SJSA1 (cell line): ENCODE results near the gene PLA2G5. TPM values are rescaled to one million over a fixed set of nuclear protein-coding genes. Genes with fewer than 3 reads are reported as not detected.
"Not testable (repeated sequence)": the region's sequence is repeated elsewhere in the genome, so short reads cannot be mapped to it uniquely, and the experiment has no call there.

Experiments
- DNase-seq, 2 experiments: peaks; one replicate each; pipeline ENCODE4 v3.0.0-alpha.2; 2015 to 2020; ENCODE audit warnings: low spot score in 2 of 2, low read depth in 1 of 2
- H3K27ac ChIP-seq: fragments of 250-450 bp; sonication (Bioruptor Pico); 2 replicates; pipeline ENCODE4 v1.5.1; 2020; ENCODE audit warnings: mild to moderate bottlenecking, moderate library complexity
- H3K27me3 ChIP-seq: fragments of 250-450 bp; sonication (Bioruptor Pico); replicated peaks from 2 replicates; pipeline ENCODE4 v1.5.1; 2020; ENCODE audit warnings: mild to moderate bottlenecking, moderate library complexity
- H3K36me3 ChIP-seq: fragments of 250-450 bp; sonication (Bioruptor Pico); 2 replicates; pipeline ENCODE4 v1.5.1; 2020; ENCODE audit warnings: mild to moderate bottlenecking
- H3K4me1 ChIP-seq: fragments of 250-450 bp; sonication (Bioruptor Pico); replicated peaks from 2 replicates; pipeline ENCODE4 v1.6.1; 2021; ENCODE audit warnings: mild to moderate bottlenecking
- H3K4me3 ChIP-seq: fragments of 250-450 bp; sonication (Bioruptor Pico); 2 replicates; pipeline ENCODE4 v1.5.1; 2020; ENCODE audit warnings: mild to moderate bottlenecking
- H3K9me3 ChIP-seq: fragments of 250-450 bp; sonication (Bioruptor Pico); replicated peaks from 2 replicates; pipeline ENCODE4 v1.5.1; 2020; ENCODE audit warnings: mild to moderate bottlenecking
- total RNA-seq: library from RNA; depleted of rRNA; stranded (reverse); fragments of >200 nt; shearing (Covaris generic); gene quantifications from 2 replicates; pipeline ENCODE4 v1.2.3, GENCODE V29; 2014; rRNA removed

The PLA2G5 gene
- total RNA-seq = not detected in 2 replicates

- no peaks in the 10 kb centered on the region for H3K36me3 ChIP-seq
- H3K27ac ChIP-seq = no peak within 1 kb of the TSS
- no peaks in the 10 kb centered on the region for H3K4me1 ChIP-seq
- H3K4me3 ChIP-seq = no peak within 1 kb of the TSS
- H3K9me3 ChIP-seq = no peaks in the 10 kb centered on the region
- no peaks in the 10 kb centered on the region for H3K27me3 ChIP-seq
- DNase-seq = peak in 1 of 2 experiments; percentile 28
These were observed at the start of gene PLA2G5 for GRCh38 chr1:20069874-20070273. Gene PLA2G5, plus strand, starts transcription at chr1:20070194. Its CDS starts 14,637 bp downstream, at chr1:20084831.

- DNase-seq = no peak
- peaks cover 12% of the 10 kb centered on the region; the same call in 1 of the 2 replicates for H3K27me3 ChIP-seq
These were observed 41.9 kb upstream of the PLA2G5 start for GRCh38 chr1:20028125-20028524.

GRCh38 chr1:20028726-20029125, 41.3 kb upstream of the PLA2G5 start:
- Histone ChIP-seq H3K27ac (no peak overlapping the region), H3K9me3 (no peaks in the 10 kb centered on the region), H3K27me3 (peaks cover 12% of the 10 kb centered on the region; the same call in 1 of the 2 replicates)

More at GRCh38 chr1:20028125-20028524, 41.9 kb upstream of the PLA2G5 start:
- H3K36me3 ChIP-seq = no peaks in the 10 kb centered on the region
- no peaks in the 10 kb centered on the region for H3K4me1 ChIP-seq
- no peaks in the 10 kb centered on the region for H3K9me3 ChIP-seq
- no peak overlapping the region for H3K4me3 ChIP-seq
- H3K27ac ChIP-seq = no peak overlapping the region

GRCh38 chr1:20029178-20029912, 40.6 kb upstream of the PLA2G5 start:
- no peaks in the 10 kb centered on the region for H3K36me3 ChIP-seq
- no peak overlapping the region for H3K27ac ChIP-seq
- DNase-seq = no peak
- no peak overlapping the region for H3K4me3 ChIP-seq
- H3K27me3 ChIP-seq = peaks cover 12% of the 10 kb centered on the region; the same call in 1 of the 2 replicates
- H3K4me1 ChIP-seq = no peaks in the 10 kb centered on the region
- H3K9me3 ChIP-seq = no peaks in the 10 kb centered on the region

More at GRCh38 chr1:20028726-20029125, 41.3 kb upstream of the PLA2G5 start:
- H3K4me1 ChIP-seq = no peaks in the 10 kb centered on the region
- DNase-seq = no peak
- no peak overlapping the region for H3K4me3 ChIP-seq
- H3K36me3 ChIP-seq = no peaks in the 10 kb centered on the region

- not testable (repeated sequence) for H3K4me3 ChIP-seq, H3K4me1 ChIP-seq, DNase-seq, H3K9me3 ChIP-seq, H3K36me3 ChIP-seq, H3K27ac ChIP-seq
- H3K27me3 ChIP-seq = peaks cover 14% of the 10 kb centered on the region
These were observed 39.4 kb upstream of the PLA2G5 start for GRCh38 chr1:20030436-20031151.

GRCh38 chr1:20031161-20031560, 38.8 kb upstream of the PLA2G5 start:
- Histone ChIP-seq H3K27me3 (peaks cover 17% of the 10 kb centered on the region), H3K36me3 (no peaks in the 10 kb centered on the region), H3K4me3 (no peak overlapping the region), H3K4me1 (no peaks in the 10 kb centered on the region), H3K9me3 (no peaks in the 10 kb centered on the region), H3K27ac (no peak overlapping the region)
- no peak for DNase-seq

- H3K27ac ChIP-seq = no peak overlapping the region
- H3K36me3 ChIP-seq = no peaks in the 10 kb centered on the region
These were observed 38.2 kb upstream of the PLA2G5 start for GRCh38 chr1:20031836-20032235.

GRCh38 chr1:20032425-20032824, 37.6 kb upstream of the PLA2G5 start:
- no peaks in the 10 kb centered on the region for H3K9me3 ChIP-seq
- H3K27me3 ChIP-seq = peaks cover 12% of the 10 kb centered on the region
- no peak overlapping the region for H3K27ac ChIP-seq
- H3K36me3 ChIP-seq = no peaks in the 10 kb centered on the region
- no peaks in the 10 kb centered on the region for H3K4me1 ChIP-seq
- no peak for DNase-seq
- H3K4me3 ChIP-seq = no peak overlapping the region

More at GRCh38 chr1:20031836-20032235, 38.2 kb upstream of the PLA2G5 start:
- Histone ChIP-seq H3K4me3 (no peak overlapping the region), H3K27me3 (peaks cover 16% of the 10 kb centered on the region), H3K4me1 (no peaks in the 10 kb centered on the region), H3K9me3 (no peaks in the 10 kb centered on the region)
- no peak for DNase-seq

- H3K27ac ChIP-seq = no peak overlapping the region
- DNase-seq = no peak
- no peak overlapping the region for H3K4me3 ChIP-seq
- H3K27me3 ChIP-seq = peaks cover 12% of the 10 kb centered on the region
- no peaks in the 10 kb centered on the region for H3K36me3 ChIP-seq
- no peaks in the 10 kb centered on the region for H3K9me3 ChIP-seq
- no peaks in the 10 kb centered on the region for H3K4me1 ChIP-seq
These were observed 36.6 kb upstream of the PLA2G5 start for GRCh38 chr1:20033420-20033819.

GRCh38 chr1:20035114-20035513, 34.9 kb upstream of the PLA2G5 start:
- H3K27me3 ChIP-seq = peaks cover 9% of the 10 kb centered on the region
- H3K36me3 ChIP-seq = no peaks in the 10 kb centered on the region
- H3K9me3 ChIP-seq = no peaks in the 10 kb centered on the region
- no peaks in the 10 kb centered on the region for H3K4me1 ChIP-seq
- DNase-seq = no peak
- H3K4me3 ChIP-seq = no peak overlapping the region
- H3K27ac ChIP-seq = no peak overlapping the region

GRCh38 chr1:20037877-20038276, 32.1 kb upstream of the PLA2G5 start:
- no peak for DNase-seq
- no peaks in the 10 kb centered on the region for H3K9me3 ChIP-seq
- H3K27me3 ChIP-seq = peaks cover 5% of the 10 kb centered on the region; the same call in 1 of the 2 replicates
- no peaks in the 10 kb centered on the region for H3K36me3 ChIP-seq
- H3K4me3 ChIP-seq = no peak overlapping the region
- no peak overlapping the region for H3K27ac ChIP-seq
- H3K4me1 ChIP-seq = no peaks in the 10 kb centered on the region

- Histone ChIP-seq H3K4me3 (no peak overlapping the region), H3K36me3 (no peaks in the 10 kb centered on the region), H3K27me3 (no peaks in the 10 kb centered on the region), H3K4me1 (no peaks in the 10 kb centered on the region), H3K9me3 (no peaks in the 10 kb centered on the region), H3K27ac (no peak overlapping the region)
- no peak for DNase-seq
These were observed 22.9 kb upstream of the PLA2G5 start for GRCh38 chr1:20047096-20047495.

- H3K36me3 ChIP-seq = no peaks in the 10 kb centered on the region
- no peak overlapping the region for H3K27ac ChIP-seq
- no peaks in the 10 kb centered on the region for H3K9me3 ChIP-seq
- H3K4me3 ChIP-seq = no peak overlapping the region
- 0 out of 2 replicates have a peak, but pooled peaks cover 1% of the 10 kb centered on the region for H3K27me3 ChIP-seq
- DNase-seq = no peak
- H3K4me1 ChIP-seq = no peaks in the 10 kb centered on the region
These were observed 21.4 kb upstream of the PLA2G5 start for GRCh38 chr1:20048563-20048962.
